Germinal center (tissue), 1 donor: ENCODE data around the gene FCF1.
"Not testable (repeated sequence)": the region's sequence is repeated elsewhere in the genome, so short reads cannot be mapped to it uniquely, and the experiment has no call there.

Source experiments
- DNase-seq: peaks from one replicate; pipeline ENCODE4 v3.0.0; 2012; ENCODE audit warnings: mixed read lengths, low spot score

The FCF1 gene

DNA sequence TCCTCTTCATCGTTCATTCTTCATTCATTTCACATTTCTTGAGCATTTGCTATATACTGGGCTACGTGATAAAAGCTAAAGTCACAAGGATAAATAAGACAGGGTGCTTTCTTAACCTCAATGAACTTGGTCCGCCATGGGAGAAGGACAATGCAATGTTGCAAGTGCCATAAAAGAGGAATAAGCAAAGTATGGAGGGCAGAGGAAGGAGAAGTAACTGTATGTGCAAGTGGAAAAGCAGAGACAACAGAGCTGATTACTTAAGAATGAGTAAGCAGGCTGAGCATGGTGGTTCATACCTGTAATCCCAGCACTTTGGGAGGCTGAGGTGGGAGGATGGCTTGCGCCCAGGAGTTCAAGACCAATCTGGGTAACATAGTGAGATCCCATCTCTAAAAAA is 14.5 kb upstream of the FCF1 start:
- no peak for DNase-seq

GRCh38 chr14:74702293-74702692 is 10.7 kb upstream of the FCF1 start:
- DNase-seq: no peak

GRCh38 chr14:74703043-74703442 is 9.9 kb upstream of the FCF1 start:
- DNase-seq: no peak

- DNase-seq: no peak
Observed at GRCh38 chr14:74704656-74705055, 8.3 kb upstream of the FCF1 start.

- no peak for DNase-seq
Observed at GRCh38 chr14:74705613-74706500, 7.1 kb upstream of the FCF1 start.

DNA sequence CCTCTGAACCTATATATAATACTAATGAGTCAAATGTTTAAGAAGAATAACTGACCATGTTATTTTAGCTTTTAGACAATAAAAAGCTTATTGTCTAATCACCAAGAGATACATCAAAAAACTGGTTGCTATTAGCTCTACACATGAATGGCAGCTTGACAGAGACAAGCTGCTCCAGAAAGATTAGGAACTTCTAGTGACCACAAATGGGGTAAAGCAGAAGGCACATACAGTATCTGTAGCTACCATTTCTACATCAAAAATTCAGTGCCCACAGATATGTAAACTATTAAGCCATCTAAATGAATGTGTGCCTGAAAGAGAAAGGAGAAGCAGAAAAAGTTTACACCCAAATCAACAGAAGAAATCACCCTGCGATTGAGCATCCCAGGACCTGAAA is 2.5 kb upstream of the FCF1 start:
- DNase-seq: no peak

- no peak for DNase-seq
Observed at GRCh38 chr14:74711651-74712050, 1.3 kb upstream of the FCF1 start.

GRCh38 chr14:74713395-74713735 is 421 bp downstream of the FCF1 start:
- DNase-seq: no peak

DNA sequence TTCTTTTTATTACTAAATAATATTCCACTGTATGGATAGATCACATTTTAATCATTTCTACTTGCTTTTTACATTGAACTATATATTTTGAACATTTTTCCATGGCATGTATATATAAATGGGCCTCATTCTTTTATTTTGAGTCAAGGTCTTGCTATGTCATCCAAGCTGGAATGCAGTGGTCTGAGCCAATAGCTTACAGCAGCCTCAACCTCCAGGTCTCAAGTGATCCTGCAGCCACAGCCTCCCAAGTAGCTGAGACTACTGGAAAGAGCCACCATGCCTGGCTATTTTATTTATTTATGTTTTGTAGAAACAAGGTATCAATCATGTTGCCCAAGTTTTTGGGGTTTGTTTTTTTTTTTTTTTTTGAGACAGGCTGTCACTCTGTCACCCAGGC is 7.6 kb downstream of the FCF1 start:
- no peak for DNase-seq

- no peak for DNase-seq
Observed at GRCh38 chr14:74723134-74723533, 10.2 kb downstream of the FCF1 start.

- no peak for DNase-seq
Observed at GRCh38 chr14:74732387-74732786, 19.4 kb downstream of the FCF1 start.

- DNase-seq: no peak
Observed at GRCh38 chr14:74733221-74733620, 20.3 kb downstream of the FCF1 start.

DNA sequence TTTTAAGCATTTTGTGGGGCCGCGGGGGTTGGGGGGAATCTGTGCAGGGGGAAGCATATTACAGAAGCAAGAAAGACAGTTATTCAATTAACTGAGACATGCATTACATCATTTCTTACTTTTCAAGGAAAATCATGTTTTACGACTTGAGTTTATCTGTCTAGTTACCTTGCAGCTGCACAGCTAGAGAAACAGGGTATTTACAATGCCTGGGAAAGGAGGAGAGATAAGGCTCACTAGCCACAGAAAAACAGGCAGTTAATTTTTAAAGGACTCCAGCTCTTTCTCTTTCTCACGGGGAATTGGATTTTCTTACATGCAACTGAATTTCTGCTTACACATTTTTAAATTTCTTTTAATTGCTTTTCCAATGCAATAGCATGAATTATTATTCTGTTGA is 22.2 kb downstream of the FCF1 start:
- DNase-seq: no peak

DNA sequence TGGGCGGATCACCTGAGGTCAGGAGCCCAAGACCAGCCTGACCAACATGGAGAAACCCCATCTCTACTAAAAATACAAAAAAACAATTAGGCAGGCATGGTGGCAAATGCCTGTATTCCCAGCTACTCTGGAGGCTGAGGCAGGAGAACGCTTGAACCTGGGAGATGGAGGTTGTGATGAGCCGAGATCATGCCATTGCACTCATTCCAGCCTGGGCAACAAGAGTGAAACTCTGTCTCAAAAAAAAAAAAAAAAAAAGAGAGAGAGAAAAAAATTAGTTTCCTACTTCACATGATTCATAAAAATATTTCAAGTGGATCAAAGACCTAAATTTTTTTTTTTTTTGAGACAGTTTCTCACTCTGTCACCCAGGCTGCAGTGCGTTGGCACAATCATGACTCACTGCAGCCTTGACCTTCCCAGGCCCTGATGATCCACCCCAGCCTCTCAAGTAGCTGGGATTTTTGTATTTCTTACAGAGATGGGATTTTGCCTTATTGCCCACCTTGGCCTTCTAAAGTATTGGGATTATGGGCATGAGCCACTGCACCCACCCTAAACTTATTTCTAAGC is 24.9 kb downstream of the FCF1 start:
- DNase-seq: no peak

DNA sequence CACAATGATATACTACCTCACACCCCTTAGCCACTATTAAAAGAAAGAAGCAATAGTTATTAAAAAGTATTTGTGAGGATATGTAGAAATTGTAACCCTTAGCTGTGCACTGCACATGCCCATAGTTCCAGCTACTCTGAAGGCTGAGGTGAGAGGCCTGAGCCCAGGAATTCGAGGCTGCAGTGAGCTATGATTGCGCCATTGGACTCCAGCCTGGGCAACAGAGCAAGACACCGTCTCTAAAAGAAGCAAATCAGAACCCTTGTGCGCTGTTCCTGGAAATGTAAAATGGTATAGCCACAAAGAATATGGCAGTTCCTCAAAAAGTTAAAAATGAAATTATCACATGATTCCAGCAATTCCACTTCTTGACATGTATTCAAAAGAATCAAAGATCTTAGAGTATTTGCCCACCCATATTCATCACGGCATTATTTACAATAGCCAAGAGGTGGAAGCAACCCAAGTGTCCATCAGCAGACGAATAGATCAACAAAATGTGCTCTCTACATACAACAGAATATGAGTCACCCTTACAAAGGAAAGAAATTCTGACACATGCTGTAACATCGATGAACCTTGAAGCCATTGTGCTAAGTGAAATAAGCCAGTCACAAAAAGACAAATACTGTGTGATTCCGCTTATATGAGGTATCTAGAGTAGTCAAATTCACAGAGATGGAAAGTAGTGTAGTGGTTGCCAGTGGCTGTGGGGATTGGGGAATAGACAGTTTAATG is 26.5 kb downstream of the FCF1 start:
- DNase-seq: no peak

- no peak for DNase-seq
Observed at GRCh38 chr14:74747237-74747636, 34.3 kb downstream of the FCF1 start.

- no peak for DNase-seq
Observed at GRCh38 chr14:74754157-74754556, 41.2 kb downstream of the FCF1 start.

DNA sequence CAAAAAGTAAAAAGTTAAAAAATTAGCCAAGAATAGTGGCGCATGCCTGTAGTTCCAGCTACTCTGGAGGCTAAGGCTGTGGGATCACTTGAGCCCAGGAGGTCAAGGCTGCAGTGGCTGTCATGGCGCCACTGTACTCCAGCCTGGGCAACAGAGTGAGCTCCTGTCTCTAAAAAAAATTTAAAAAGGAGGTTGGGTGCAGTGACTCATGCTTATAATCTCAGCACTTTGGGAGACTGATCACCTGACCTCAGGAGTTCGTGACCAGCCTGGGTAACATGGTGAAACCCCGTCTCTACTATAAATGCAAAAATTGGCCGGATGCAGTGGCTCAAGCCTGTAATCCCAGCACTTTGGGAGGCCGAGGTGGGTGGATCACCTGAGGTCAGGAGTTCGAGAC is 42.0 kb downstream of the FCF1 start:
- DNase-seq: no peak

- no peak for DNase-seq
Observed at GRCh38 chr14:74756326-74756725, 43.4 kb downstream of the FCF1 start.

DNA sequence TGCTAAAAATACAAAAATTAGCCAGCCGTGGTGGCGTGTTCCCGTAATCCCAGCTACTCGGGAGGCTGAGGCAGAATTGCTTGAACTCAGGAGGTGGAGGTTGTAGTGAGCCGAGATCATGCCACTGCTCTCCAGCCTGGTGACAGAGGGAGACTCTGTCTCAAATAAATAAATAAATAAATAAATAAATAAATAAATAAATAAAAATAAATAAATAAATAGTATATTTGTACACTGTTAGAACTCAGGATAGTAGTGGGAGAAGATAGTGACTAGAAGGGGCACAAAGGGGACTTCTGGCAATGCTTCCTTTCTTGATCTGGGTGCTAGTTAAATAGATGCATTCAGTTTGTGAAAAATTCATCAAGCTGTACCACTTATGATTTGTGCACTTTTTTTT is 45.6 kb downstream of the FCF1 start:
- not testable (repeated sequence) for DNase-seq

DNA sequence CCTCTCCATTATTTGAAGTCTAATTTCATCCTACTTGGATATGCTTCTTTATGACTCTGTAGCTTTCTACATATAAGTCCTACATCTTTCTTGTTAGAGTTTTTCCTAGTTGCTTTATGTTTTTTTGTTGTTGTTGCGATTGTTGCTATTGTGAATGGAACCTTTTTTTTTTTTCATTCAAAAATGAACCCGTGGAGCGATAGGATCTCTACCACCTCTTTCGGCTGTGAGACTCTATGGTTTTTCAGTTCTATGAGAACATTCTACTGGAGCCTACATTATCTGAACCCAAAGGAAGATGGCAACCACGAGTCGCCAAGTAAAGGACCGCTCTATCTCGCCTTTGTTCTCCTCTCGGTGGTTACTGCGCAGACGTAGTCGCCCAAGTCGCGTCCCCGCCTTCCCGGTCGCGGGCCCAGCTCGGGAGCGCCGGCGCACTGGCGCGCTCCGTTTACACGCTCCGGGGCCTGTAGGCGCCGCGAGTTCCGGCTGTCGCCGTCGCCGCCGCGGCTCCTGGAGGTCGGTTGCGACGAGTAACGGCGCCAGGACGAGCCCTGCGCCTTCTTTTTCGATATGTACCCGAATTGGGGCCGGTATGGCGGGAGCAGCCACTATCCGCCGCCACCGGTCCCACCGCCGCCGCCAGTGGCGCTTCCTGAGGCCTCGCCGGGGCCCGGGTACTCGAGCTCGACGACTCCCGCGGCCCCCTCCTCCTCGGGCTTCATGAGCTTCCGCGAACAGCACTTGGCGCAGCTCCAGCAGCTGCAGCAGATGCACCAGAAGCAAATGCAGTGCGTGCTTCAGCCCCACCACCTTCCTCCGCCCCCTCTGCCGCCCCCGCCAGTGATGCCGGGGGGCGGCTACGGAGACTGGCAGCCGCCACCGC is 50.2 kb downstream of the FCF1 start, which contains the start of gene YLPM1:
Gene YLPM1 (plus strand): TSS at position 400 of the 886 bp plus-strand sequence. CDS start 174 bp downstream, at position 574.
- peak; percentile 93 for DNase-seq
